A549 (cell line): ENCODE data around the gene JAZF1.

Source experiments
- CHD2 ChIP-seq: fragments of 150-350 bp; IDR thresholded peaks from 2 replicates; pipeline ENCODE4 v1.6.1; 2014; ENCODE audit warnings: low read length; ENCODE audit not compliant: partially characterized antibody
- CTCF ChIP-seq: fragments of >200 bp; sonication (Bioruptor Twin); formaldehyde crosslinking; IDR thresholded peaks from 3 replicates; pipeline ENCODE4 v1.5.1; 2016
- EP300 ChIP-seq, 2 experiments: fragments of >200 bp; sonication (Bioruptor Twin); formaldehyde crosslinking; IDR thresholded peaks; 2 replicates in 1 of 2; 3 replicates in 1 of 2; pipeline ENCODE4 v1.6.1; 2016 to 2017
- JUN ChIP-seq, 2 experiments: fragments of >200 bp; sonication (Bioruptor Twin); formaldehyde crosslinking; IDR thresholded peaks; 2 replicates in 1 of 2; 3 replicates in 1 of 2; pipeline ENCODE4 v1.6.1; 2016 to 2017
- MAFK ChIP-seq: fragments of 450-650 bp; IDR thresholded peaks from 2 replicates; pipeline ENCODE4 v1.6.1; 2014; ENCODE audit not compliant: partially characterized antibody
- POLR2A ChIP-seq: IDR thresholded peaks from 2 replicates; pipeline ENCODE4 v1.6.1; 2012; ENCODE audit warnings: mild to moderate bottlenecking, low read length
- REST ChIP-seq: fragments of 200-600 bp; sonication (generic); IDR thresholded peaks from 2 replicates; pipeline ENCODE4 v1.6.1; 2016; ENCODE audit warnings: antibody characterized with exemption, mild to moderate bottlenecking, moderate library complexity
- SREBF2 ChIP-seq: fragments of 450-650 bp; IDR thresholded peaks from 2 replicates; pipeline ENCODE4 v1.6.1; 2014; ENCODE audit warnings: mild to moderate bottlenecking, moderate library complexity

- TF ChIP-seq SREBF2 (no peak), CTCF (no peak), CHD2 (no peak), POLR2A (no peak), EP300 (IDR thresholded peaks at IDR 0.05) (no peak), MAFK (no peak), REST (no peak), JUN (IDR thresholded peaks at IDR 0.05) (0 out of 5 replicates have a peak, but pooled peaks of 1 of the 2 experiments have one; percentile 24)
Measured at GRCh38 chr7:27834179-27834921, 346.2 kb downstream of the JAZF1 start.
